ENCODE results near the gene PPM1A.

Gene PPM1A

DNA sequence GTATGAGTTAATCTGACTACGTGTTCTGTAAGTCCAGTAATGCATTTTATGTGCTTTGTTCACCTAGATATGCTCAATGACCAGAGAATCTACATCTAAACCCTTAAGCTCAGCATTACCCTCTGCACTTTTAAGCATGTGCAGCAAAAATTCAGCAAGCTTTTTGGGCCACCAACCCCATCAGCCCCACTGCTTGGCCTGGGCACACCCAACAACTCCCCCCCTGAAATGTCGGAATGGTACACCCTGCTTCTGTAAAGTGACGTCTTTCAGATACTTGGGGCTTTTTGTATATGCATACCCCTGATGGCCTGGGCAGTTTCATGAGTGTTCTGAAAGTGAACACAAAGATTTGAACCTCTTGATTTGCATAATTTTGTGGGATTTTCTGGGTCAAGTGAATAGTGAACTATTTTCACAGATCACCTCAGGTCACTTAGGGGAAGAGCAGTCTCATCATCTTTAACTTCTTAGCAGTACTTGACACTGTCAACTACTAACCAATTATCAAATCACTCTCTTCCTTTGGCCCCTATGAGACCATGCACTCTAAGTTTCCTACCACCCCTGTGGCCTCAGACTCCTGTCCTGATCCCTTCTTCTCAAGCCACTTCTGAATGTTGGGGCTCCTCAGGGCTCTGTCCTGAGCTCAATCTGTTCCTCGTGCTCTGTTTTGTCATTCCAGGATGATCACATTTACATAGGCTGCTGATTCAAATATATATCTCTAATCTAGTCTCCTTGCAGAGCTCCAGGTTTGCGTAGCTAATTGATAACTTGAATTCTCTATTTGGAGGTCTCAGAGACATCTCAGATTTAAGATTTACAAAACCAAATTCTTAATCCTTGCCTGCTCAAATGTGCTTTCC, 36.3 kb upstream of the PPM1A start:
- Histone ChIP-seq H3K4me3 (ENCODE audit: low read depth, low read length) (no peak overlapping the region), H3K36me3 (ENCODE audit: control insufficient read depth in 2 of 2, insufficient read depth in 1 of 2, low read length in 2 of 2) (no peaks in the 10 kb centered on the region), H3K27ac (ENCODE audit: extremely low read depth, low read depth, low read length) (no peak overlapping the region), H3K9me3 (ENCODE audit: control insufficient read depth, insufficient read depth, low read depth, low read length) (no peaks in the 10 kb centered on the region), H3K4me1 (ENCODE audit: control insufficient read depth, insufficient read depth, low read length) (no peaks in the 10 kb centered on the region)
- ChIA-PET POLR2A (no interaction called here), CTCF (interaction anchor here (0.6 kb wide), 1 partner anchor 33 kb away, joined by 4 read pairs; no protein-coding TSS in a partner anchor)
- TF ChIP-seq ZNF530 (tag by site-specific recombination; IDR thresholded peaks at IDR 0.05; ENCODE audit: low read depth) (no peak), ZNF335 (tag by site-specific recombination; conservative IDR thresholded peaks at IDR 0.05) (no peak)
- TF ChIP-seq, protein P1, sequence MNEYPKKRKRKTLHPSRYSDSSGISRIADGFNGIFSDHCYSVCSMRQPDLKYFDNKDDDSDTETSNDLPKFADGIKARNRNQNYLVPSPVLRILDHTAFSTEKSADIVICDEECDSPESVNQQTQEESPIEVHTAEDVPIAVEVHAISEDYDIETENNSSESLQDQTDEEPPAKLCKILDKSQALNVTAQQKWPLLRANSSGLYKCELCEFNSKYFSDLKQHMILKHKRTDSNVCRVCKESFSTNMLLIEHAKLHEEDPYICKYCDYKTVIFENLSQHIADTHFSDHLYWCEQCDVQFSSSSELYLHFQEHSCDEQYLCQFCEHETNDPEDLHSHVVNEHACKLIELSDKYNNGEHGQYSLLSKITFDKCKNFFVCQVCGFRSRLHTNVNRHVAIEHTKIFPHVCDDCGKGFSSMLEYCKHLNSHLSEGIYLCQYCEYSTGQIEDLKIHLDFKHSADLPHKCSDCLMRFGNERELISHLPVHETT (tag by site-specific recombination; IDR thresholded peaks at IDR 0.05): no peak
- TF ChIP-seq, protein P2, sequence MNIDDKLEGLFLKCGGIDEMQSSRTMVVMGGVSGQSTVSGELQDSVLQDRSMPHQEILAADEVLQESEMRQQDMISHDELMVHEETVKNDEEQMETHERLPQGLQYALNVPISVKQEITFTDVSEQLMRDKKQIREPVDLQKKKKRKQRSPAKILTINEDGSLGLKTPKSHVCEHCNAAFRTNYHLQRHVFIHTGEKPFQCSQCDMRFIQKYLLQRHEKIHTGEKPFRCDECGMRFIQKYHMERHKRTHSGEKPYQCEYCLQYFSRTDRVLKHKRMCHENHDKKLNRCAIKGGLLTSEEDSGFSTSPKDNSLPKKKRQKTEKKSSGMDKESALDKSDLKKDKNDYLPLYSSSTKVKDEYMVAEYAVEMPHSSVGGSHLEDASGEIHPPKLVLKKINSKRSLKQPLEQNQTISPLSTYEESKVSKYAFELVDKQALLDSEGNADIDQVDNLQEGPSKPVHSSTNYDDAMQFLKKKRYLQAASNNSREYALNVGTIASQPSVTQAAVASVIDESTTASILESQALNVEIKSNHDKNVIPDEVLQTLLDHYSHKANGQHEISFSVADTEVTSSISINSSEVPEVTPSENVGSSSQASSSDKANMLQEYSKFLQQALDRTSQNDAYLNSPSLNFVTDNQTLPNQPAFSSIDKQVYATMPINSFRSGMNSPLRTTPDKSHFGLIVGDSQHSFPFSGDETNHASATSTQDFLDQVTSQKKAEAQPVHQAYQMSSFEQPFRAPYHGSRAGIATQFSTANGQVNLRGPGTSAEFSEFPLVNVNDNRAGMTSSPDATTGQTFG (tag by site-specific recombination; IDR thresholded peaks at IDR 0.05; ENCODE audit: borderline replicate concordance): no peak

GRCh38 chr14:60214003-60214402, 35.0 kb upstream of the PPM1A start:
- Histone ChIP-seq H3K27ac (ENCODE audit: extremely low read depth, low read depth, low read length) (no peak overlapping the region), H3K4me3 (ENCODE audit: low read depth, low read length) (no peak overlapping the region), H3K36me3 (ENCODE audit: control insufficient read depth in 2 of 2, insufficient read depth in 1 of 2, low read length in 2 of 2) (no peaks in the 10 kb centered on the region), H3K4me1 (ENCODE audit: control insufficient read depth, insufficient read depth, low read length) (no peaks in the 10 kb centered on the region), H3K9me3 (ENCODE audit: control insufficient read depth, insufficient read depth, low read depth, low read length) (no peaks in the 10 kb centered on the region)
- CTCF ChIA-PET: no interaction called here
- TF ChIP-seq ZNF501 (tag by site-specific recombination; IDR thresholded peaks at IDR 0.05) (no peak), ZNF561 (tag by site-specific recombination; IDR thresholded peaks at IDR 0.05; ENCODE audit: borderline replicate concordance) (no peak), ZNF664 (tag by site-specific recombination; IDR thresholded peaks at IDR 0.05) (no peak), ZNF555 (tag by site-specific recombination; conservative IDR thresholded peaks at IDR 0.05) (no peak), ZNF391 (tag by site-specific recombination; IDR thresholded peaks at IDR 0.05; ENCODE audit: borderline replicate concordance, low read depth) (no peak), ZBTB1 (tag by site-specific recombination; IDR thresholded peaks at IDR 0.05) (no peak), ZNF2 (tag by site-specific recombination; IDR thresholded peaks at IDR 0.05) (no peak), ZNF184 (tag by site-specific recombination; IDR thresholded peaks at IDR 0.05) (no peak), ZNF174 (tag by site-specific recombination; IDR thresholded peaks at IDR 0.05) (no peak), ZNF792 (tag by site-specific recombination; IDR thresholded peaks at IDR 0.05) (no peak), SP3 (tag by site-specific recombination; IDR thresholded peaks at IDR 0.05) (no peak), ZNF140 (tag by site-specific recombination; IDR thresholded peaks at IDR 0.05) (no peak), ZNF16 (tag by site-specific recombination; IDR thresholded peaks at IDR 0.05; ENCODE audit: low read depth) (no peak), MZF1 (tag by site-specific recombination; IDR thresholded peaks at IDR 0.05; ENCODE audit: borderline replicate concordance) (no peak), MYNN (tag by site-specific recombination; IDR thresholded peaks at IDR 0.05; ENCODE audit: borderline replicate concordance) (no peak), ZNF571 (tag by site-specific recombination; IDR thresholded peaks at IDR 0.05) (no peak), ZIC2 (tag by site-specific recombination; IDR thresholded peaks at IDR 0.05) (no peak), HOXC10 (CRISPR knock-in tag; IDR thresholded peaks at IDR 0.05) (no peak)
- TF ChIP-seq, protein P3, sequence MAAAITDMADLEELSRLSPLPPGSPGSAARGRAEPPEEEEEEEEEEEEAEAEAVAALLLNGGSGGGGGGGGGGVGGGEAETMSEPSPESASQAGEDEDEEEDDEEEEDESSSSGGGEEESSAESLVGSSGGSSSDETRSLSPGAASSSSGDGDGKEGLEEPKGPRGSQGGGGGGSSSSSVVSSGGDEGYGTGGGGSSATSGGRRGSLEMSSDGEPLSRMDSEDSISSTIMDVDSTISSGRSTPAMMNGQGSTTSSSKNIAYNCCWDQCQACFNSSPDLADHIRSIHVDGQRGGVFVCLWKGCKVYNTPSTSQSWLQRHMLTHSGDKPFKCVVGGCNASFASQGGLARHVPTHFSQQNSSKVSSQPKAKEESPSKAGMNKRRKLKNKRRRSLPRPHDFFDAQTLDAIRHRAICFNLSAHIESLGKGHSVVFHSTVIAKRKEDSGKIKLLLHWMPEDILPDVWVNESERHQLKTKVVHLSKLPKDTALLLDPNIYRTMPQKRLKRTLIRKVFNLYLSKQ (tag by site-specific recombination; IDR thresholded peaks at IDR 0.05; ENCODE audit: borderline replicate concordance): no peak
- TF ChIP-seq, protein P4, sequence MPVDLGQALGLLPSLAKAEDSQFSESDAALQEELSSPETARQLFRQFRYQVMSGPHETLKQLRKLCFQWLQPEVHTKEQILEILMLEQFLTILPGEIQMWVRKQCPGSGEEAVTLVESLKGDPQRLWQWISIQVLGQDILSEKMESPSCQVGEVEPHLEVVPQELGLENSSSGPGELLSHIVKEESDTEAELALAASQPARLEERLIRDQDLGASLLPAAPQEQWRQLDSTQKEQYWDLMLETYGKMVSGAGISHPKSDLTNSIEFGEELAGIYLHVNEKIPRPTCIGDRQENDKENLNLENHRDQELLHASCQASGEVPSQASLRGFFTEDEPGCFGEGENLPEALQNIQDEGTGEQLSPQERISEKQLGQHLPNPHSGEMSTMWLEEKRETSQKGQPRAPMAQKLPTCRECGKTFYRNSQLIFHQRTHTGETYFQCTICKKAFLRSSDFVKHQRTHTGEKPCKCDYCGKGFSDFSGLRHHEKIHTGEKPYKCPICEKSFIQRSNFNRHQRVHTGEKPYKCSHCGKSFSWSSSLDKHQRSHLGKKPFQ (tag by site-specific recombination; IDR thresholded peaks at IDR 0.05): no peak
- POLR2A ChIA-PET: no interaction called here

Data from HEK293 (cell line).